NOMO-1 treated with dmso at 0.1 percent for 144 hours (cell line): Measurements from ENCODE around the gene FAM50A.

ENCODE experiments used
- DNase-seq: peaks from one replicate; lab custom pipeline; 2025; ENCODE audit not compliant: unreplicated experiment; lab: John Stamatoyannopoulos, UW

FAM50A gene

DNA sequence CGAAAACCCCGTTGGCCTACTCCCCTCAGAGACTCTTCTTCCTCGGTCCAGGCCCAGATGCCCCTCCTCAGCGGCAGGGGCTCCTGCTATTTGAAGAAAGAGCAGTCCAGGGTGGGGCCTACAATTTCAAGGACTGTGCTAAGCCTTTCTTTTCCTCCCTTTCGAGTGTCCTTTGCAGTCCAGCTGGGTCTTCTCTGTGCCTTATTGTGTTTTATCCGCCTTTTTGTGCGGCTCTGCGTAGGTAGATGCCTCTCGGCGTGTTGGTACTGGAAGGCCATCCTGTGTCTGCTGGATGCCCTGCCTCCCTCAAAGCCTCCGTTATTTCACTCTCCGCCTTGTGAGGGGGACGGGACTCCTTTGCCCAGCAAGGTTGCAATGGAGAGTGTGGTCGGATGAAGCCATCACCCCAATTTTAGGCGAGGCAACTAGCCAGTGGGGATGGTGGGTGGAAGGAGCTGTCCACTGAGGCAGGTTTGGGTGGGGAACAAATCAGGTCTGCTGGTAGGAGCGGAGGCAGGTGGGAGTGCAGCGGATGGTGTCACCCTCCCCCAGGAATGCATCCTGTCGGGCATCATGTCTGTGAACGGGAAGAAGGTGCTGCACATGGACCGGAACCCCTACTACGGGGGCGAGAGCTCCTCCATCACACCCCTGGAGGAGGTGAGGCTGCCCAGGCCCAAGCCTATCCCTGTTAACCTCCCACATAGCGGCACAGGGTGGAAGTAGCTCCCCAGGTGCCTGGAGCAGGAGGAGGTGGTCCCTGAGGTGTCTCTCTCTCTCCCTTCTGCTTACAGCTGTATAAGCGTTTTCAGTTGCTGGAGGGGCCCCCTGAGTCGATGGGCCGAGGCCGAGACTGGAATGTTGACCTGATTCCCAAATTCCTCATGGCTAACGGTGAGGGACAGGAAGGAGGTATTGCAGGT lies 5.7 kb upstream of the FAM50A start:
- no peak for DNase-seq

DNA sequence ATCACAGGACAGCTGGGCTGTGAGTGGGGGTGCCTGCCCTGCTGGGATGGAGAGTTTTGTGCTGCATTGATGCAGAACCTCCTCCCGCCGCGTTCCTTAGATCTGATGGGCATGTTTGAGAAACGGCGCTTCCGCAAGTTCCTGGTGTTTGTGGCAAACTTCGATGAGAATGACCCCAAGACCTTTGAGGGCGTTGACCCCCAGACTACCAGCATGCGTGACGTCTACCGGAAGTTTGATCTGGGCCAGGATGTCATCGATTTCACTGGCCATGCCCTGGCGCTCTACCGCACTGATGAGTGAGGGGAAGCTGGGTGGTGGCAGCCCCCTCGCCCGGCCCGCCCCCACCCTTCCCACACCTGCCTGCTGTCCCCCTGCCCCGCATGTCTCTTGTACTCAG lies 4.1 kb upstream of the FAM50A start:
- no peak for DNase-seq

DNA sequence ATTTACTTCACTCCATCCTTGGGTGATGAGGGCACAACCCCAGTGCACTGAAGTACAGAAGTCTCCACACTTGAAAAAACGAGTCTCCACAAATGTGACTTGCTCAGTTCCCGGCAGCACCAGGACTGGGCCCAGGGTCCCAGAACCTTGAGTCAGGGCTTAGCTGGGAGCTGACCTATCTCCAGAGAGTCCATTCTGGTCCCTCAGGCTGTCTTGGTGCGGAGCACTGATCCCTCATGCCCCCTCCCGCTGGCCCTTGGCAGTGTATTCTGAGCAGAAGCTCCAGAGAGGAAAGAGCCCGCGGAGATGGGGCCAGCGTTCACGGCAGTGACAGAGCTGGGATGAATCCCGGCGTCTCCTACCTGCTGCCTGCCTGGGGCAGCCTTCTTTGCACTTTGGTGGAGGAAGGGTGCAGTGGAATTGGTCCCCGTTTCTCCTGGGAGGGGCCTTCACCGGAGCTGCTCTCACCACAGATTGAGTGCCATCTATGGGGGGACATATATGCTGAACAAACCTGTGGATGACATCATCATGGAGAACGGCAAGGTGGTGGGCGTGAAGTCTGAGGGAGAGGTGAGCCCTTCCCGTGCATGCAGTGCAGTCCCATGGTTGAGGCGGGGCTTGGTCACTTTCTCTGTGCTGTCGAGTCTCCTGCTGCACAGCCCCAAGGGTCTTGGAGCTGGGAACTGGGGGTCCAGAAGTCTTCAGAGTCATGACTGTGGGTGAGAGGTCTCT lies 3.2 kb upstream of the FAM50A start:
- no peak for DNase-seq

DNA sequence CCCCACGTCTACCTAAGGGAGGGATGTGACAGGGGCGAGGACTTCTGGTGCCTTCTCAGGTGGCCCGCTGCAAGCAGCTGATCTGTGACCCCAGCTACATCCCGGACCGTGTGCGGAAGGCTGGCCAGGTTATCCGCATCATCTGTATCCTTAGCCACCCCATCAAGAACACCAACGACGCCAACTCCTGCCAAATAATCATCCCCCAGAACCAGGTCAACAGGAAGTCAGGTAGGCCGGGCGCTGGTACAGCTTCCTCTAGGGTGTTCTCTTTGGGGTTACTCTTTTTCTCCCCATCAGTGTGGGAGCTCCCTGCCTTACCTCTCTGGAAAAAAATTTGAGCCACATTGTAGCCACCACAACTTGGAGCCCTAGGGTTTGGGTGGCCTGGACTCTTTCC lies 2.4 kb upstream of the FAM50A start:
- no peak for DNase-seq

DNA sequence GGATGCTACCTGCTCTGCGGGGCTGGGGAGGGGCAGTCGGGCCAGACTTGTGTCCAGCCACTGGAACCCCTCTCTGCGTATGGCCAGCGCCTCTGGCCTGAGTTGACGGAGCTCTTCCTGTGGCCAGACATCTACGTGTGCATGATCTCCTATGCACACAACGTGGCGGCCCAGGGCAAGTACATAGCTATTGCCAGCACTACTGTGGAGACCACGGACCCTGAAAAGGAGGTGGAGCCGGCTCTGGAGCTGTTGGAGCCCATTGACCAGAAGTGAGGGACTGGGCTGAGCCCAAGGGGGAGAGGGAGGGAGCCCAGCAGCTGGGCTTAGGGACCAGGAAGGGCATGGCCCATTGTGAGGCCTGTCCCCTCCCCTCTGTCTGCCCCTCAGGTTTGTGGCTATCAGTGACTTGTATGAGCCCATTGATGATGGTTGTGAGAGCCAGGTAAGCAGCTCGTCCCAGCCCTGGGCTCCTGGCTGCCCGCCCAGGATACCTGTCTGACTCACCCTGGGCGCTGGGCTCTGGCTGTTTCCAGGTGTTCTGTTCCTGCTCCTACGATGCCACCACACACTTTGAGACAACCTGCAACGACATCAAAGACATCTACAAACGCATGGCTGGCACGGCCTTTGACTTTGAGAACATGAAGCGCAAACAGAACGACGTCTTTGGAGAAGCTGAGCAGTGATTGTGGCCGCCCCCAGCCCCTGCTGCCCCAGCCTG lies 1.8 kb upstream of the FAM50A start:
- no peak for DNase-seq

DNA sequence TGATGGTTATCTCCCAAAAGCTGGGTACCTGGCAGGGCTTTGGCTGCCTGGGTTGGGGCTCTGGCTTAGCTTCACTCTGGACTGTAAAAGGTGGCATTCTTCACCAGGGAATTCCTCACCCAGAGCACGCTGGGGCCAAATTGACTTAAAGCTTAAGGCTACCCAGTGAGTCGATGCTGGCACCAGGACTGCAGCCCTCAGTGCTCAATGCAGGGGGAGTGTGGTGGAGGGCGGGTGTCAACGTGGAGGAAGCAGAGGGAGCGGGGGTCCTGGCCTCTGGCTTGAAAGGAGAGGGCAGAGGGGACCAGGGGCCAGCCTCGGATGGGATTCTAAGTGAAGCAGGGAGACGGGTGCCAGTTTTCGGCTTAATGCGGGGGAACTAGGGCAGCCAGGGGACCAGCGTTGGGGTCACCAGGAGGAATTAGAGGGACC lies 446 bp upstream of the FAM50A start:
- DNase-seq: no peak

DNA sequence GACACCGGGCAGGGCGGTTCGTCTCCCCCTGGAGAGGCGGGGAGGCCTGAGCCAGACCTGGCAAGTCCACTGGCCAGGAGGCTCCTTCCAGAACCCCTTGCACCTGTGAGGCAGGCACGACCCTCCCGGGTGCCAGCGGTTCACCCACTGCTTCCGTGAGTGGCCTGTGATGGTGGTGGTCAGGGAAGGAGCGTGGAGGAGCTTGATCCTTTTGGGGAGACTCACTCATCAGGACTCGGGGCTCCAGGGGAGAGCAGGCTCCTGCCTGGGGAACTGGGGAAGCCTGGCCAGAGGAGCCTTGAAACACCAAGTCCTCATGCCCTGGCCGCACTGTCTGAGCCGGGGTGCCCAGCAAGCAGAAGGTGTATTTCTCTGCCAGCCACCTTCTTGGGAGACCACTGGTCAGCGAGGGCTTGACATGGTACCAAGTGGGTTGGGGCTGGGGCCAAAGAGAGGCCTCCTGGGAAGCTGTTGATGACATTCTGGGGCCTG lies 860 bp downstream of the FAM50A start:
- DNase-seq: no peak

DNA sequence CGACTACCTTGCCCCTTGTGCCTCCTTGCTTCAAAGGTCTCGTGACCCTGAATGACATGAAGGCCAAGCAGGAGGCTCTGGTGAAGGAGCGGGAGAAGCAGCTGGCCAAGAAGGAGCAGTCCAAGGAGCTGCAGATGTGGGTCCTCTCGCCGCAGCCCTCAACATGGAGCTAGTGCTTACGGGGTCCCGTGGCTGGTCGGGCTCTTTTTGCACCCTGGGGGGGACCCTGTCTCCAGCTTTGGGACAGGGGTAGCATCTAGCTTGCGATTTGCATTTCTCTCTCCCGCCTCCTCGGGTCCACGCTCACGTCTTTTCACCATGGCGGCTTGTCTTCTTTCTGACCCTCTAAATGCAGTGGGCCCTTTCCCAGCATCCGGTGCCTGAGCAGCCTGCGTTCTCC lies 1.8 kb downstream of the FAM50A start:
- DNase-seq: no peak

DNA sequence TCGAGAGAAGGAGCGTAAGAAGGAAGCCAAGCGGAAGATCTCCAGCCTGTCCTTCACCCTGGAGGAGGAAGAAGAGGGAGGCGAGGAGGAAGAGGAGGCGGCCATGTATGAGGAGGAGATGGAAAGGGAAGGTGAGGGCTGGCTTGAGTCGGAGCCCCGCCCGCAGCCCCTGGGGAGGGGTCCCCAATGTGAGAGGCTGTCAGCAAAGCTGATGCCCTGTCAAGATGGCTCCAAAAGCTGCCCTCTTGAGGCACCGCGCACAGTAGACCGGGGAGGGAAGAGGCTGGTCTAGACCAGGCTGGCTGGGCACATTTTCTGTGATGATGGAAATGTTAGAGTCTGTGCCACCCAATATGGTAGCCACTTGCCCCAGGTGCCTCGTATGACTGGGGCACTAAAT lies 2.5 kb downstream of the FAM50A start:
- DNase-seq: no peak

DNA sequence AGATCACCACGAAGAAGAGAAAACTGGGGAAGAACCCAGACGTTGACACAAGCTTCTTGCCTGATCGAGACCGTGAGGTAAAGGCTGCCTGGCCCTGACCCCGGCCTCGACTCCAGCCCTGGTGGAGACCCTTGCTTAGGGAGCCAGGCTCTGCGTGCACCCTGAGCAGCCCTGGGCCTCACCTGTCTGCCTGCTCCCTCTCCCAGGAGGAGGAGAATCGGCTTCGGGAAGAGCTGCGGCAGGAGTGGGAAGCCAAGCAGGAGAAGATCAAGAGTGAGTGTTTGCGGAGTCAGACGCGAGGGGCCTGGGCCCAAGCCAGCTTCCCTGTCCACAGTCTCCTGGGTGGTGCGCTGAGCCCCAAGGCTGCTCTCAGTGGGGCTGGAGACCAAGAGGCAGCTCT lies 4.5 kb downstream of the FAM50A start:
- DNase-seq: no peak

DNA sequence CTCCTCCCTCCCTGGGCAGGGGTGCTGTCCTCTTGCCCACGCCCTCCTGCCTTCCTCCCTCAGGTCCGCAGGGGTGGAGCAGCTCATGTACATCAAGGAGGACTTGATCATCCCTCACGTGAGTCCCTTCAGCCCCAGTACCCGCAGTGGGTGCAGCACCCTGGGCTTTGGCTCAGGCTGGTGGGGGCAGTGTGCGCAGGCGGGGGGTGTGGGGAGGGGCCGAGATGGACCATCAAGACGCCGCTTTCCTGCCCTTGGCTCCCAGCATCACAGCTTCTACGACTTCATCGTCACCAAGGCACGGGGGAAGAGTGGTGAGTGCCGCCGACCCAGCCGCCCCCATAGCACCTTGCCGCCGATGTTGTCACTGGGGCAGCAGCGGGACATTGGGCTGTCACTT lies 5.7 kb downstream of the FAM50A start:
- no peak for DNase-seq

DNA sequence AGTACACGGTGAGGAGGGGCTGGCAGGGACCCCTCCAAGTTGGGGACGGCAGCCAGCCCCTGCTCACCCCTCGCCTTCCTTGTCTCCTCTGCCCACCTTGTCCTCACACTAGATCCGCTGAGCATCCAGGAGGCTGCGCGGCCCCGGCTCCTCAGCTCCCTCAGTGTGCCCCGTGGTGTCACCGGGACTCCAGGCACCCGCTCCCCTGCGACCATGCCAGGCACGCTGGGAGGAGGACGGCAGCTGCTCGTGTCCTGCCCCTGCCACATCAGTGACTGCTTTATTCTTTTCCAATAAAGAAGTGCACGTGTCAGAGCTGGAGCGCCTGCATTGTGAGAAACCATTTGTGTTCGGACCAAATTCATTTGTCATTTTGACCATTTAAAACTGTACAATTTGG lies 6.4 kb downstream of the FAM50A start:
- no peak for DNase-seq

DNA sequence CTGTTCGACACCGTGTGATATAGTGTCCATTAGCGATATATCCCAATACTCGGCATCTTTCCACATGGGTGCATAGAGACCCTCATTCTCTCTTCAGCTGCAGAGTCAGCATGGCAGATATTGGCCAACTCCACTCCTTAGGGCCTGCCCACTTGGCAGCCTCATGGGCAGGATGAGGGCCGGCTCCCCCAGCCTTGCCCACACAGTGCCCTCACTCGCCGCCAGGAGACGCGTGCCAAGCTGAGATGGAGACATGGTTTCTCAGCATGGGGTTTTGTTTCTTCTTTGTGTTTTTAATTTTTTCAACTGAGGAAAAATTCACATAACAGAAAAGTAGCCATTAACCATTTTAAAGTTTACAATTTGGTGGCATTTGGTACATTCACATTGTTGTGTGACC lies 8.9 kb downstream of the FAM50A start:
- DNase-seq: no peak

DNA sequence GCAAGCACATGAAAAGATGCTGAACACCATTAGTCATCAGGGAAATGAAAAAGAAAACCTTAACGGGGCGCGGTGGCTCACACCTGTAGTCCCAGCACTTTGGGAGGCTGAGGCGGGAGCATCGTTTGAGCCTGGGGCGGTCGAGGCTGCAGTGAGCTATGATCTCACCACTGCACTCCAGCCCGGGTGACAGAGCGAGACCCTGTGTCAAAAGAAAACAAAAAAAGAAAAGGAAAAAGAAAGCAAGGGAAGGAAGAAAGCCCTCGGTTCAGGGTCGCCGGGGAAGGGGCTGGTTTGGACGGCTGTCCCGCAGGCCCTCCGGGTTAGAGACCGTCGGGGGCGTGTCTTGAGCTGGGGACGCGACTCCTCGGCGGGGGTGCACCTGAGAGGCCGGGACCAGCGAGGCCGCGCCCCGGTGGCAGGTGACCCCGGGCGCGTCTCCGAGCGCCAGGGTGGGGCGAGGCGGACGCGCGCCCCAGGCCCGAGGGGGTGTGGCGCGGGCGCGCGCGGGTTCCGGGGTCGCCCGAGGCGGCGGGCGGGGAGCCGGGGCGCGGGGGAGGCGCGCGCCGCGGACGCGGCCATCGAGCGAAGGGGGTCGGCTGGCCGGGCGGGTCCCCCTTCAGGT lies 13.7 kb downstream of the FAM50A start:
- DNase-seq: no peak

DNA sequence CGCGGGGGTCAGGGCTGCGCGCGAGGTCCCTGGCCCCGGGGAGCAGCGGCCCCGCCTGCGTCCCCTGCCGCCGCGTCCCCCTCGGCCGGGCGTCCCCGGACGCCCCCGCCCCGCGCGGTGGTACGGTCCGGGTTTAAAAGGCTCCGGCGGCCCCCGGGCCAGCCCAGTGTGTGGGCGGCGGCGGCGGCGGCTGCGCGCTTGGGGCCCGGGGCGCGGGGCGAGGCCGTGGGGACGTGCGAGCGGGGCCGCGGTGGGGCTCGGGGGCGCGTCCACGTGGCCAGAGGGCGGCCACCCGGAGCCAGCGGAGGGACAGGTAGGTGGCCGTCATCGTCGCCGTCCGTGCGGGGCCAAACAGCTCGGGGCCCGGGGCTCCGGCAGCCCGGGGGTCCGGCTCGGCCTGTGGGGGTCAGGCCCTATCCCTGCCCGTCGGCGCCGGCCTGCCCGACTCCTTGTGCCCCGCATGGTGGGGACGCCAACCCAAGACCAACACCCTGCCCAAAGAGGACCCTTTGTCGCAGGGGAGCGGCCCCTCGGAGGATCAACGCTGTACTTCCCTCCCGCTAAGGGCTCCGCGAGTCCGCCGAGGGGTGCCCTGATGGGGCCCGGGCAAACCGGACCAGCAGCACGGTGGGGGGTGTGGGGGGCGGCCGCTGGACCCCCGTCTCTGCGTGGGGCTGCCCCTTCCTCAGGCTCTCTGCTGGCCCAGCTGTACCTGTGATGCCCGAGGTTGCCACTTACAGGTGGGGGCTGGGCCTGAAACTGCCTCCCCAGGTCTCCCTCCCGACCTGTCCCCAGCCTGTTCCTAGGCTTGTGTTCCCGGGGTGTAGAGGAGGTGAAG lies 14.4 kb downstream of the FAM50A start, which contains the start of gene PLXNA3:
TSS of gene PLXNA3 (plus strand) at position 166 of the 838 bp plus-strand sequence. CDS start 1,903 bp downstream, outside the sequence.
- DNase-seq: no peak

DNA sequence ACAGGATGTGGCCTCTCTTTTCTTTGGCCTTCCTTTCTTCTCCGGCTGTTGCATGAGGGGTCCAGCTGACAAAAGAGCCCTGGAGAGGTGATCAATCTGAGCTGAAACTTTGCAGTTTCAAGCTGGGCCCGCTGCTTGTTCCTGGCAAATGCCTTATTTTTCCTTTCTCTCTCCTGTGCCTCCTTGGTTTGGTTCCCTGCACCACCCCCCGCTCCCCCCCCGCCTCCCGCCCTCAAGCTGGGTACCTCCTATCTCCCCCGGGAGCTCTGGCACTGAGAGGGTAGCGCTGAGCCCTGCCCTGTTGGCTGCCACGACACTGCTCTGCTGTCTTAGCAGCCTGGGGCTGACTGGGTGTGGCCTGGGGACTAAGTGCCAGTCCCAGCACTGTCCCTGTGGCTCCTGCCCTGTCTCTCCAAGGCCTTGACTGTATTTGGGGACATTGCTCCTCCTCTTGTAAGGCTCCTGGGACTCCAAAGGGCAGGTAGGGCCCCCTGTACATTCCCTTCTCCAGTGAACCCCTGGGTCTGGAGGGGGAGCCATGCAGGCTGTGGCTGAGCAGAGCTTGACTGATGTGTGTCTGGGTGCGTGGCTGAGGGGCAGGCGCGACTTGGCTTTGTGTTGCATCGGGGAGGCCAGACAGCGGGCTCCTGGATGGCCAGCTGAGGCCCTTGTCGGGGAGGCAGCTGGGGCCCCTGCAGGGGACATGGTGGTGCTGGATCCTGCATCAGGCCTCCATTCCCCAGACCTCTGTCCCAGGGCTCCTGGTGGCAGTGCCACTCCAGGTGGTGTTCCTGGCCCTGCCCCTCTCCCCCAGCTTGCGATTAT lies 15.2 kb downstream of the FAM50A start:
- no peak for DNase-seq

DNA sequence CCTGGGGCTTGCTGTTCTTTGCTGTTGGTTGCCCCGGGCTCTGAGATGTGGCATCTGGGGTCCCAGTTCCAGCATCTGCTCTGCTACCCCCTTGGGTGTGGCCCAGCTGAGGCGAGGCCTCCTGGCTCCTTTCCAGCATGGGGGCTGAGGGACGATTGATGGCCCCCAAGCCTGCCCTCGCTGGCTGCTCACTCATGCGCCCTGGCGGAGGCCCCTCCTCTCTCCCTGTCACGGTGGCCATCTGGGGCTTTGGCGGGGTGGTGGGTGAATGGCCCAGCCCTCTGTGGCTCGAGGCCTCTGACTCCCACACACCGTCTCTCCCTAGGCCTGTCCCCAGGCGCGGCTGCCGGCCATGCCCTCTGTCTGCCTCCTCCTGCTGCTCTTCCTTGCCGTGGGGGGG lies 15.9 kb downstream of the FAM50A start:
- DNase-seq: no peak

DNA sequence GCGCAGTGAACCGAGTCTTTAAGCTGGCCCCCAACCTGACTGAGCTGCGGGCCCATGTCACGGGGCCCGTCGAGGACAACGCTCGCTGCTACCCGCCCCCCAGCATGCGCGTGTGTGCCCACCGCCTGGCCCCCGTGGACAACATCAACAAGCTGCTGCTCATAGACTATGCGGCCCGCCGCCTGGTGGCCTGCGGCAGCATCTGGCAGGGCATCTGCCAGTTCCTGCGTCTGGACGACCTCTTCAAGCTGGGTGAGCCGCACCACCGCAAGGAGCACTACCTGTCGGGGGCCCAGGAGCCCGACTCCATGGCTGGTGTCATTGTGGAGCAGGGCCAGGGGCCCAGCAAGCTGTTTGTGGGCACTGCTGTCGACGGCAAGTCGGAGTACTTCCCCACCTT lies 16.4 kb downstream of the FAM50A start:
- no peak for DNase-seq

DNA sequence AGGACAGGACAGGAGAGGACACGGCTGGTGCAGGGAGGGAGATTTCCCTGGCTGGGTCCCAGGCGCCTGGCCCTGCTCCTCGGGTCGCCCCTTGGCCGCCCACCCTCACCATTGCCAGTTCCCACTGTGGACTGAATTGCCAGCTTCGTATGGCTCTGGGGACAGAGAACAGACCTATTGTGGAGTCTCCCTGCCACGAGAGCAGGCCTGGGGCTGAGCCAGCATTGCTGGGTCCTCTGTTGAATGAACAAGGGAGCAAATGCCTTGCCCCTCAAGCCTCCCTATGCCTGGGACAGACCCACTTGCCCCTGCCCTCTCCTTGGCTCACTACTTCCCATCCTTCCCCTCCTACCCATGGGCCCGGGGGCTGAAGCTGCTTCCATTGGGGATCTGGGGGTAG lies 18.5 kb downstream of the FAM50A start:
- no peak for DNase-seq
